Measurements from ENCODE around the gene MTMR4.

Gene MTMR4

GRCh38 chr17:58533616-58534188, 19.3 kb upstream of the MTMR4 start:
- ATAC-seq (replicated peaks; ENCODE audit: extremely low read depth, poor library complexity, severe bottlenecking) = no peak
- DNase-seq (ENCODE audit: low spot score in 2 of 2) = no peak
- no peaks in the 10 kb centered on the region for H3K36me3 Mint-ChIP-seq (ENCODE audit: insufficient read depth)
- no peak overlapping the region for H3K4me3 Mint-ChIP-seq
- H3K9me3 Mint-ChIP-seq = no peaks in the 10 kb centered on the region
- H3K27ac Mint-ChIP-seq (ENCODE audit: low read depth) = no peak overlapping the region
- no peaks in the 10 kb centered on the region for H3K4me1 Mint-ChIP-seq
- H3K27me3 Mint-ChIP-seq = peaks cover 35% of the 10 kb centered on the region

- ATAC-seq (replicated peaks; ENCODE audit: extremely low read depth, poor library complexity, severe bottlenecking) (no peak), DNase-seq (ENCODE audit: low spot score in 2 of 2) (no peak)
- H3K9me3 Mint-ChIP-seq = no peaks in the 10 kb centered on the region
- no peaks in the 10 kb centered on the region for H3K4me1 Mint-ChIP-seq
- H3K27ac Mint-ChIP-seq (ENCODE audit: low read depth) = no peak overlapping the region
- H3K36me3 Mint-ChIP-seq (ENCODE audit: insufficient read depth) = no peaks in the 10 kb centered on the region
- H3K27me3 Mint-ChIP-seq = peaks cover 35% of the 10 kb centered on the region
- peak overlapping the region; percentile 34 for H3K4me3 Mint-ChIP-seq
Measured at GRCh38 chr17:58532555-58532951, 18.1 kb upstream of the MTMR4 start.

GRCh38 chr17:58531661-58532554, 17.5 kb upstream of the MTMR4 start:
- Mint-ChIP-seq H3K36me3 (ENCODE audit: insufficient read depth) (no peaks in the 10 kb centered on the region), H3K4me3 (peak overlapping the region; percentile 41), H3K27me3 (peaks cover 35% of the 10 kb centered on the region), H3K9me3 (no peaks in the 10 kb centered on the region), H3K27ac (ENCODE audit: low read depth) (no peak overlapping the region), H3K4me1 (no peaks in the 10 kb centered on the region)
- peak; percentile 26 to 43 for DNase-seq (ENCODE audit: low spot score in 2 of 2)
- ATAC-seq (replicated peaks; ENCODE audit: extremely low read depth, poor library complexity, severe bottlenecking) = peak; percentile 71

GRCh38 chr17:58531122-58531521, 16.7 kb upstream of the MTMR4 start:
- Mint-ChIP-seq H3K9me3 (no peaks in the 10 kb centered on the region), H3K27me3 (peaks cover 30% of the 10 kb centered on the region)

GRCh38 chr17:58530655-58531054, 16.2 kb upstream of the MTMR4 start:
- Mint-ChIP-seq H3K36me3 (ENCODE audit: insufficient read depth) (no peaks in the 10 kb centered on the region), H3K4me1 (no peaks in the 10 kb centered on the region), H3K27me3 (peaks cover 25% of the 10 kb centered on the region), H3K27ac (ENCODE audit: low read depth) (no peak overlapping the region), H3K9me3 (no peaks in the 10 kb centered on the region), H3K4me3 (peak overlapping the region; percentile 41)
- ATAC-seq (replicated peaks; ENCODE audit: extremely low read depth, poor library complexity, severe bottlenecking) = no peak
- no peak for DNase-seq (ENCODE audit: low spot score in 2 of 2)

More at GRCh38 chr17:58531122-58531521, 16.7 kb upstream of the MTMR4 start:
- ATAC-seq (replicated peaks; ENCODE audit: extremely low read depth, poor library complexity, severe bottlenecking) = no peak
- DNase-seq (ENCODE audit: low spot score in 2 of 2) = no peak
- Mint-ChIP-seq H3K4me3 (peak overlapping the region; percentile 41), H3K27ac (ENCODE audit: low read depth) (no peak overlapping the region), H3K36me3 (ENCODE audit: insufficient read depth) (no peaks in the 10 kb centered on the region), H3K4me1 (no peaks in the 10 kb centered on the region)

- H3K27me3 Mint-ChIP-seq = peaks cover 12% of the 10 kb centered on the region
- H3K9me3 Mint-ChIP-seq = no peaks in the 10 kb centered on the region
- H3K4me1 Mint-ChIP-seq = no peaks in the 10 kb centered on the region
- no peak overlapping the region for H3K4me3 Mint-ChIP-seq
- H3K36me3 Mint-ChIP-seq (ENCODE audit: insufficient read depth) = no peaks in the 10 kb centered on the region
- H3K27ac Mint-ChIP-seq (ENCODE audit: low read depth) = no peak overlapping the region
- DNase-seq (ENCODE audit: low spot score in 2 of 2) (no peak), ATAC-seq (replicated peaks; ENCODE audit: extremely low read depth, poor library complexity, severe bottlenecking) (no peak)
Measured at GRCh38 chr17:58529275-58529674, 14.8 kb upstream of the MTMR4 start.

GRCh38 chr17:58528443-58528842, 14.0 kb upstream of the MTMR4 start:
- no peak overlapping the region for H3K27ac Mint-ChIP-seq (ENCODE audit: low read depth)
- no peaks in the 10 kb centered on the region for H3K4me1 Mint-ChIP-seq
- DNase-seq (ENCODE audit: low spot score in 2 of 2) (no peak), ATAC-seq (replicated peaks; ENCODE audit: extremely low read depth, poor library complexity, severe bottlenecking) (no peak)
- H3K27me3 Mint-ChIP-seq = peaks cover 10% of the 10 kb centered on the region
- no peak overlapping the region for H3K4me3 Mint-ChIP-seq
- no peaks in the 10 kb centered on the region for H3K9me3 Mint-ChIP-seq
- no peaks in the 10 kb centered on the region for H3K36me3 Mint-ChIP-seq (ENCODE audit: insufficient read depth)

- no peak for DNase-seq (ENCODE audit: low spot score in 2 of 2)
- Mint-ChIP-seq H3K27ac (ENCODE audit: low read depth) (no peak overlapping the region), H3K9me3 (no peaks in the 10 kb centered on the region), H3K4me1 (no peaks in the 10 kb centered on the region), H3K36me3 (ENCODE audit: insufficient read depth) (no peaks in the 10 kb centered on the region), H3K4me3 (no peak overlapping the region), H3K27me3 (peaks cover 8% of the 10 kb centered on the region)
- no peak for ATAC-seq (replicated peaks; ENCODE audit: extremely low read depth, poor library complexity, severe bottlenecking)
Measured at GRCh38 chr17:58527949-58528348, 13.5 kb upstream of the MTMR4 start.

GRCh38 chr17:58527306-58527705, 12.9 kb upstream of the MTMR4 start:
- DNase-seq (ENCODE audit: low spot score in 2 of 2) = no peak
- Mint-ChIP-seq H3K27me3 (peaks cover 1% of the 10 kb centered on the region), H3K4me3 (no peak overlapping the region), H3K4me1 (no peaks in the 10 kb centered on the region), H3K36me3 (ENCODE audit: insufficient read depth) (no peaks in the 10 kb centered on the region), H3K27ac (ENCODE audit: low read depth) (no peak overlapping the region), H3K9me3 (no peaks in the 10 kb centered on the region)
- ATAC-seq (replicated peaks; ENCODE audit: extremely low read depth, poor library complexity, severe bottlenecking) = no peak

GRCh38 chr17:58525239-58525638, 10.8 kb upstream of the MTMR4 start:
- Mint-ChIP-seq H3K4me3 (no peak overlapping the region), H3K27me3 (no peaks in the 10 kb centered on the region), H3K27ac (ENCODE audit: low read depth) (no peak overlapping the region), H3K4me1 (no peaks in the 10 kb centered on the region), H3K9me3 (no peaks in the 10 kb centered on the region), H3K36me3 (ENCODE audit: insufficient read depth) (no peaks in the 10 kb centered on the region)
- ATAC-seq (replicated peaks; ENCODE audit: extremely low read depth, poor library complexity, severe bottlenecking) (no peak), DNase-seq (ENCODE audit: low spot score in 2 of 2) (no peak)

GRCh38 chr17:58521680-58522079, 7.2 kb upstream of the MTMR4 start:
- Mint-ChIP-seq H3K27ac (ENCODE audit: low read depth) (no peak overlapping the region), H3K36me3 (ENCODE audit: insufficient read depth) (peaks cover 15% of the 10 kb centered on the region), H3K9me3 (no peaks in the 10 kb centered on the region), H3K4me1 (peaks cover 6% of the 10 kb centered on the region), H3K4me3 (no peak overlapping the region), H3K27me3 (no peaks in the 10 kb centered on the region)
- ATAC-seq (replicated peaks; ENCODE audit: extremely low read depth, poor library complexity, severe bottlenecking) (no peak), DNase-seq (ENCODE audit: low spot score in 2 of 2) (no peak)

GRCh38 chr17:58520843-58521430, 6.5 kb upstream of the MTMR4 start:
- no peaks in the 10 kb centered on the region for H3K9me3 Mint-ChIP-seq
- peaks cover 13% of the 10 kb centered on the region for H3K4me1 Mint-ChIP-seq
- H3K27me3 Mint-ChIP-seq = no peaks in the 10 kb centered on the region
- peaks cover 15% of the 10 kb centered on the region for H3K36me3 Mint-ChIP-seq (ENCODE audit: insufficient read depth)
- no peak overlapping the region for H3K27ac Mint-ChIP-seq (ENCODE audit: low read depth)
- no peak for DNase-seq (ENCODE audit: low spot score in 2 of 2)
- no peak for ATAC-seq (replicated peaks; ENCODE audit: extremely low read depth, poor library complexity, severe bottlenecking)
- no peak overlapping the region for H3K4me3 Mint-ChIP-seq

Data from central memory CD8-positive, alpha-beta T cell (primary cell).